Dendritic cell treated with granulocyte-macrophage colony-stimulating factor and Interleukin-4, amounts not matched to agents 40 ng/mL and 50 ng/mL, for 4 days (primary cell): ENCODE data around the gene MANEAL.

Source experiments
- H3K27ac Mint-ChIP-seq: one replicate; pipeline ENCODE4 v1.8.0; 2022; ENCODE audit warnings: mild to moderate bottlenecking, mixed read lengths
- H3K27me3 Mint-ChIP-seq: one replicate; pipeline ENCODE4 v1.8.0; 2022; ENCODE audit warnings: mild to moderate bottlenecking, mixed read lengths
- H3K36me3 Mint-ChIP-seq: one replicate; pipeline ENCODE4 v1.8.0; 2022; ENCODE audit warnings: low read depth, mixed read lengths
- H3K4me1 Mint-ChIP-seq: one replicate; pipeline ENCODE4 v1.8.0; 2022; ENCODE audit warnings: low read depth, mixed read lengths
- H3K4me3 Mint-ChIP-seq: one replicate; pipeline ENCODE4 v1.8.0; 2022; ENCODE audit warnings: mild to moderate bottlenecking, moderate library complexity, mixed read lengths
- H3K9me3 Mint-ChIP-seq: one replicate; pipeline ENCODE4 v1.8.0; 2022; ENCODE audit warnings: mixed read lengths
- intact Hi-C: fragments of 100-400 bp; cut with micrococcal nuclease; formaldehyde crosslinking; loops from one replicate; pipeline ENCODE4 v1.15.0; 2022

MANEAL gene

DNA sequence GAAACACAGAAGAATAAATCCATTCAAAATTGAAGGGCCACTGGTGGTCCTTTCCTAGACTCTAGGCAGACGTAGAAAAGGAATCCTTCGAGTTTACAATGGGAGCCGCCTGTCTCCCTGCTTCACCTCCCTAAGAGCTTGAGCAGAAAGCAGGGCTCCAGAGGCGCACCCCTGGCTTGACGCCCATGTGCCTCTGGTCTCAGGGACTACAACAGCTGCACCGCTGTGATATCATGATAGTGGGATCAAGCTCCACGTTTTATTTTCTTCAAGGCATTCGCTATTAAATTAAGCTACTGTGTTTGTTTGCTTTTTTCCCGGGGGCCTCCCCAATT lies 13.5 kb downstream of the MANEAL start:
- peak overlapping the region; percentile 85 for H3K4me3 Mint-ChIP-seq
- peaks cover 74% of the 10 kb centered on the region for H3K36me3 Mint-ChIP-seq
- peak overlapping the region; percentile 94 for H3K27ac Mint-ChIP-seq
- no peaks in the 10 kb centered on the region for H3K27me3 Mint-ChIP-seq
- intact Hi-C loops, result loop anchor here (5.0 to 10.0 kb wide), 2 partner anchors 188 to 210 kb away; partner anchors contain the start of genes GNL2 and SF3A3
- H3K4me1 Mint-ChIP-seq, result peaks cover 38% of the 10 kb centered on the region
- H3K9me3 Mint-ChIP-seq, result no peaks in the 10 kb centered on the region

DNA sequence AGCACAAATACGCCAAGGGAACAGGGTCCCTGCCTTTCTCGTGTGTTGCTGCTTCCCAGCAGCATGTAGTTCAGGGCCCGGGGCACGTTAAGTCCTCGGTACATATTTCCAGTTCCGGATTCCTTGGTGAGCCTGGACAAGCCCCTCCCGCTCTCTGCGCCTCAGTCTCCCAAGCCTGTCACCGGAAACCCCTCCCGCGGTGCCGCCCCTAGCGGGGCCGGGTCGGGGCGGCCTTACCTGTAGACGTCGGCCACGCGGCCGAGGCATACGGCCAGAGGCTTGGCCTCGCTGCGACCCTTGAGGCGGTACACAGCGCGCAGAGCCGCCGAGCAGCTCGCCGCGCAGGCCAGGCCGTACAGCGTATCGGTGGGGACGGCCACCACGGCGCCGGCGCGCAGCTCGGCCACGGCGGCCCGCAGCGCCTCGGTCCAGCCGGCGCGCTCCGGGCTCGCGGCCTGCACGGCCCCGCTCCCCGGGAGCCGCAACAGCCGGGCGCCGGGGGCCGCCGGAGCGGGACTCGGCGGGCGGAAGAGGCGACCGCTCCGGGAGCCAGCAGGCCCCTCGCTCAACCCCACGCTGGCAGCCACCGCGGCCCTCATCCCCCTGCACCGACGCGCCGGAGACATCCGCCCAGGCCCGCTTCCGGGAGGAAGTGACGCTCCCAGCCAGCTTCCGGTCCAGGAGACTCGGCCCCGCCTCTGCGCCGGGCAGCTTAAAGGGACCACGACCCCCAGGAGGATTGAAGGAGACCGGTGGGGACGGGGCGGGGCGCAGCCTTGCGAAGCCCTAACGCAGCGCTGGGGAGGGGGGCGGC lies 14.1 kb downstream of the MANEAL start, which contains the start of the genes C1orf122 and YRDC:
Gene C1orf122 (plus strand): TSS at position 236 of the 814 bp plus-strand sequence. CDS start 615 bp downstream, outside the sequence.
Gene YRDC (minus strand): TSS at position 654 of the 814 bp plus-strand sequence. CDS start 28 bp downstream, at position 626.
- H3K27me3 Mint-ChIP-seq, result no peaks in the 10 kb centered on the region
- H3K9me3 Mint-ChIP-seq, result no peaks in the 10 kb centered on the region
- H3K4me3 Mint-ChIP-seq, result peak within 1 kb of the TSS; percentile 85
- peaks cover 74% of the 10 kb centered on the region for H3K36me3 Mint-ChIP-seq
- H3K27ac Mint-ChIP-seq, result peak within 1 kb of the TSS; percentile 94
- intact Hi-C loops, result loop anchor here (2.0 to 10.0 kb wide), 3 partner anchors 51 to 210 kb away; partner anchors contain the start of genes GNL2, MTF1 and SF3A3
- peaks cover 44% of the 10 kb centered on the region for H3K4me1 Mint-ChIP-seq

DNA sequence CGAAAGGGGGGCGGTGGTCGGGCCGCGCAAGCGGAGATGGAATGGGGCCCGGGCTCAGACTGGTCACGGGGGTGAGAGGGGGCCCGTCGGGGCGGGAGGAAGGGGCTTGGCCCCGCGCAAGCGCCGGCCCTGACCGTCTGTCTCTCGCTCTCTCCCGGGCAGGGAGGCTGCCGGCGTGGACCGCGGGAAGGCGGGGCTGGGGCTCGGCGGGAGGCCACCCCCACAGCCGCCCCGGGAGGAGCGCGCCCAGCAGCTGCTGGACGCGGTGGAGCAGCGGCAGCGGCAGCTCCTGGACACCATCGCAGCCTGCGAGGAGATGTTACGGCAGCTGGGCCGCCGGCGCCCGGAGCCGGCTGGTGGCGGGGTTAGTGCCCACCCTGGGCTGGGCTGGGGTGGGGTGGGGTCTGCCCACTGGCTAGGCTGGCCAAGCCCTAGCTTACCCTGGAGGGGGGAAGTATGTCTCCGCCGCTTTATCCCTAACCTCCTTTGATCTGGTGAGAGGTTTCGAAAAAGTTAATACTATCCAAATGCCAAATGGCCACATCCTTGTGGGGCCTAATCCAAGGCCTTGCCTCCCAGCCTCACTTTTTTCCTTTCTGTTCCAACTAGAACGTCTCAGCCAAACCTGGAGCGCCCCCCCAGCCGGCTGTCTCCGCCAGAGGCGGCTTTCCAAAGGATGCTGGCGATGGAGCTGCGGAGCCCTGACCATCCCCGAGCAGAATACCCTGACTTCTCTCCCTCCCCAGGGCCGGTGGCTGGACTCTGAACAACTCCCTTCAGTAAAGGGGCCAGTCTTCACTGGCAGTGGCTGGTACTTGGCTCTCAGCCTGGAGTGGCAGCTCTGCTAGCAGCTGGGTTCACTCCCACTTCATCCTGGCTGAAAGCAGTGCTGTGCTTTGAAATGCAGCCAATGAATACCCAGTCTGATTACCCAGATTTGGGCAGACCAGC lies 15.0 kb downstream of the MANEAL start:
- H3K36me3 Mint-ChIP-seq, result peaks cover 68% of the 10 kb centered on the region
- H3K4me3 Mint-ChIP-seq, result peak overlapping the region; percentile 85

DNA sequence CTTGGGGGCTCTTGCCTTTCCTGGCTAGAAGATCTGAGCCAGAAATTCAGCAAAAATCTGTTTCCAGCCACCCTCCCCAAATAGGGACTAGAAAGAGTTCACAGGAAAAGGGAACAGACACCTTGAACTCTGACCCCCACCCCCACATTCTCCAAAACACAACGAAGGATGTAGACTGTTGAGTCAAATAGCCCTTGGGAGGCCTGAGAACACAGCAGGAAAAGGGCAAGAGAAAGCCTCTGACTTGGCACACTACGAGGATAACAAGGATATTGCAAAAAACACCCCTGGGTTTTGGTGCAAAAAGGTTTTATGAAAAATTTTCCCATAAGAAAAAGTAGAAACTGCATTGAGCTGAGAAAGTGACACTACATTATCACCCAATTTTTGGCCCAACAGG lies 16.3 kb downstream of the MANEAL start:
- intact Hi-C loops, result loop anchor here (2.0 to 10.0 kb wide), 4 partner anchors 49 to 213 kb away; partner anchors contain the start of genes CDCA8, GNL2, MTF1 and SF3A3
- peaks cover 67% of the 10 kb centered on the region for H3K36me3 Mint-ChIP-seq
- no peaks in the 10 kb centered on the region for H3K9me3 Mint-ChIP-seq
- no peaks in the 10 kb centered on the region for H3K27me3 Mint-ChIP-seq
- peaks cover 61% of the 10 kb centered on the region for H3K4me1 Mint-ChIP-seq
- H3K4me3 Mint-ChIP-seq, result peak overlapping the region; percentile 20
- H3K27ac Mint-ChIP-seq, result peak overlapping the region; percentile 94

More for the DNA sequence above, 15.0 kb downstream of the MANEAL start:
- intact Hi-C loops, result loop anchor here (2.0 to 10.0 kb wide), 3 partner anchors 50 to 211 kb away; partner anchors contain the start of genes GNL2, MTF1 and SF3A3
- Mint-ChIP-seq H3K4me1 (peaks cover 49% of the 10 kb centered on the region), H3K27me3 (no peaks in the 10 kb centered on the region), H3K27ac (peak overlapping the region; percentile 94), H3K9me3 (no peaks in the 10 kb centered on the region)

DNA sequence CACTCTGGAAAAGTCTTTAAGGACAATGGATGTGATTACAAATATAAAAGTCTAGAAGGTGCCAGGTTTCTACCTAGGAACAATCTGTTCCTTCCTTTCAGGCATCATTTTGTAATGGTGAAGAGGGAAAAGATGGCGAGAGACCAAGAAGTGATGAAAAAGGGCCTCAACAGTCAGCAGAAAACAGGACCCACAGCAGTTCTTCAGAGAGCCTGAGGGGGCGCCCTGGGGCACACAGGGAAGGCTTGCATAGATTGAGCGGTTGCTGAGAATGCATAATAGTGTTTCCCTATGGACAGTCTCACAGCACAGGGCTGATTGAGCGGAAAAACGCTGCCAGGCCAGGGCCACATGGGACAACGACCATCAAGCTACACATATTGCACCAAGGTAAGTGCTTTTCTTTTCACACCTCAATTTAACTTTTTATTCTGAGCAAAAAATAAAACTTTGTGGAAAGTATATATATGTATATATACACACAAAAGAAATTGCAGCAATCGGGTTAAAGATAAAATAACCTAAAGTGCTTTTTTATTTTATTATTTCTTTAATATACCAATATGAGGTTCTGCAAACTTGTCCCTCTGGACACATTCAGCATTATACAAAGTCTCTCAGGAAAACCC lies 17.5 kb downstream of the MANEAL start:
- Mint-ChIP-seq H3K4me3 (peak overlapping the region; percentile 13), H3K27me3 (no peaks in the 10 kb centered on the region), H3K9me3 (no peaks in the 10 kb centered on the region), H3K4me1 (peaks cover 61% of the 10 kb centered on the region), H3K36me3 (peaks cover 67% of the 10 kb centered on the region), H3K27ac (peak overlapping the region; percentile 94)
- intact Hi-C loops, result loop anchor here (5.0 kb wide), 1 partner anchor 119 kb away; the partner anchor contains the start of gene CDCA8

DNA sequence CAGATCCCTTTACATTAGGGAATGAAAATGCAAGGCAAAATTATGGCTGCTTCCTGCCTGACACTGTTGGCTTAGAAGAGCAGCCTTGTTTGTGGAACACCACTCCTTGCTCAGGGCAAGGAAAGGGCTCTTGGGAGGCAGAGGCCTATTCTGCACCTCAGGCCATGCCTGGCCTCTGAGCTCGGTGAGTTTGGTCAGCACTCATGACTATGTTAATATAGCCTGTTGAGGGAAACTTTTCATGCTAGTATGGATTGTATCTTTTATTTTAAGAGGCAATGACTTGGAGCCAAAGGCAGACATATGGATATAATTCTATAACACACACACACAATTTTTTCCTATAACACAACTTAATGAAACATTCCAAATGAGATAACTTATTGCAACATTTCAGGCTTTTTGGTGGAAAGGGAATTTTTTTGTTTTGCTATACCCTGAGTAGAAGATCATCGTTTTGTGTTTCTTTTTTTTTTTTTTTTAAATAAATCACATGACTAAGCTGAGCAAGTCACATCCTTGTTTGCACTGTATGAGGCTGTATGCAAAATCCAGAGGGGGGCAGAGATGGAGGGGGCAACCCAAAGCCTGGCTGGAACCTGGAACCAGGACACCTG lies 20.0 kb downstream of the MANEAL start:
- H3K4me3 Mint-ChIP-seq, result no peak overlapping the region
- H3K27me3 Mint-ChIP-seq, result no peaks in the 10 kb centered on the region
- intact Hi-C loops, result loop anchor here (5.0 kb wide), 1 partner anchor 121 kb away; the partner anchor contains the start of gene CDCA8
- peaks cover 70% of the 10 kb centered on the region for H3K36me3 Mint-ChIP-seq
- H3K27ac Mint-ChIP-seq, result no peak overlapping the region
- no peaks in the 10 kb centered on the region for H3K9me3 Mint-ChIP-seq
- H3K4me1 Mint-ChIP-seq, result peaks cover 55% of the 10 kb centered on the region

DNA sequence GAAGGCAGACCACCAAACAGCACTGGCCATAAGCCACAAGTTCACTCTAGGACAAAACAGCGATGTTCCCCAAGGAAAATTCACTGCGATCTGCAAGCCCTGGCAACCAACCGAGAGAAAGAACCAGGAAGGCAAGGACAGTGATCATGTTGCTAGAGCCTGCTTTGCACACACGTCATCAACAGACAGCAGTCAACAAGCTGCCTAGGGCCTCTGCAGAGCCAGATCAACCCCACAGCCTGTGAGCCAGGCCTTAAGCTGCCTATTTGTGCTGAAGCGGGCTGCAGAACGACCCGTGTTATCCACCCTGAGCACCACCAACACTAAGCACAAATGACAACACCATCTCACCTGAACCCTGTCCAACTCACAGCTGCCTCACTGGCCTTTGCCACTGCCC lies 20.6 kb downstream of the MANEAL start:
- no peaks in the 10 kb centered on the region for H3K9me3 Mint-ChIP-seq

DNA sequence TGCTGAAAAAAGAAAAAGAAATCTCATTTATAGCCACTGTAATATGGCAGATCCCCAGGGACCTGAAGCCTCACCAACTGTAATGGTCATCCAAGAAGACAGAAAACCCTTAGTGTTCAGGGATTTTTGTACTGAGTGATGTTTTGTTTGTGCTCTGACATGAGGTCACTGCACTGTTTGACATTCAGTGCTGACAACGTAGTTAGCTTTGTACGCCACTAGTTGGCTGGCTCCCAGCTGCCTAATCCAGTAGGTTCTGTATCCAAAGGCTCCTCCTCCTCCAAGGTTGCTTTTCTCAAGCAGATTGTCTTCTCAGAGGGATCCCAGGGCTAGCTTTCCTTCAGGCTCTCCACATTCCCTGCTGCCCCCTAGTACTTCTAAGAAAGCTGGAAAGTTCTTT lies 23.8 kb downstream of the MANEAL start:
- Mint-ChIP-seq H3K4me1 (peaks cover 40% of the 10 kb centered on the region), H3K27ac (no peak overlapping the region), H3K27me3 (no peaks in the 10 kb centered on the region), H3K4me3 (no peak overlapping the region), H3K36me3 (peaks cover 80% of the 10 kb centered on the region), H3K9me3 (no peaks in the 10 kb centered on the region)
- intact Hi-C loops, result no loop called here

More for the DNA sequence above, 20.6 kb downstream of the MANEAL start:
- Mint-ChIP-seq H3K36me3 (peaks cover 69% of the 10 kb centered on the region), H3K27ac (no peak overlapping the region), H3K4me3 (no peak overlapping the region), H3K27me3 (no peaks in the 10 kb centered on the region), H3K4me1 (peaks cover 49% of the 10 kb centered on the region)
- intact Hi-C loops, result loop anchor here (5.0 kb wide), 1 partner anchor 122 kb away; the partner anchor contains the start of gene CDCA8

DNA sequence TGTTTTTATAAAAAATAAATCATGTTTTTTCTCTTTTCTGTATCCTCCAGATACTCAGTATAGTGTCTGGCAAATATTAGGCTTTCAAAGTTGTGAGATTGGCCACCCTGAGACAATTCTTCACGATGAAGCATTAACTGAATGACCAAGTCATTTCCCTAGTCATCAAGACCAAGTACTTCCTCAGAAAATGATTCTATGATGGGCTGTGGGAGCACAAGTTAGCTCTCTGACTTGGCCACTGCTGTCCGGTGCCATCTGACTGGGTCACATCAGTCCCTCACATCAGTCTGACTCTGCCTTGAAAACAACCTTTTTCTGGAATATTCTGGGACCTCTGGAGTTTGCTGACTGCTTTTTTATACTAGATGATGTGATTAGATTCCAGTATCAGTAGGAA lies 27.8 kb downstream of the MANEAL start:
- H3K27me3 Mint-ChIP-seq, result no peaks in the 10 kb centered on the region
- H3K36me3 Mint-ChIP-seq, result peaks cover 64% of the 10 kb centered on the region
- no peak overlapping the region for H3K4me3 Mint-ChIP-seq
- H3K9me3 Mint-ChIP-seq, result no peaks in the 10 kb centered on the region
- H3K4me1 Mint-ChIP-seq, result peaks cover 50% of the 10 kb centered on the region
- no peak overlapping the region for H3K27ac Mint-ChIP-seq
- intact Hi-C loops, result no loop called here

DNA sequence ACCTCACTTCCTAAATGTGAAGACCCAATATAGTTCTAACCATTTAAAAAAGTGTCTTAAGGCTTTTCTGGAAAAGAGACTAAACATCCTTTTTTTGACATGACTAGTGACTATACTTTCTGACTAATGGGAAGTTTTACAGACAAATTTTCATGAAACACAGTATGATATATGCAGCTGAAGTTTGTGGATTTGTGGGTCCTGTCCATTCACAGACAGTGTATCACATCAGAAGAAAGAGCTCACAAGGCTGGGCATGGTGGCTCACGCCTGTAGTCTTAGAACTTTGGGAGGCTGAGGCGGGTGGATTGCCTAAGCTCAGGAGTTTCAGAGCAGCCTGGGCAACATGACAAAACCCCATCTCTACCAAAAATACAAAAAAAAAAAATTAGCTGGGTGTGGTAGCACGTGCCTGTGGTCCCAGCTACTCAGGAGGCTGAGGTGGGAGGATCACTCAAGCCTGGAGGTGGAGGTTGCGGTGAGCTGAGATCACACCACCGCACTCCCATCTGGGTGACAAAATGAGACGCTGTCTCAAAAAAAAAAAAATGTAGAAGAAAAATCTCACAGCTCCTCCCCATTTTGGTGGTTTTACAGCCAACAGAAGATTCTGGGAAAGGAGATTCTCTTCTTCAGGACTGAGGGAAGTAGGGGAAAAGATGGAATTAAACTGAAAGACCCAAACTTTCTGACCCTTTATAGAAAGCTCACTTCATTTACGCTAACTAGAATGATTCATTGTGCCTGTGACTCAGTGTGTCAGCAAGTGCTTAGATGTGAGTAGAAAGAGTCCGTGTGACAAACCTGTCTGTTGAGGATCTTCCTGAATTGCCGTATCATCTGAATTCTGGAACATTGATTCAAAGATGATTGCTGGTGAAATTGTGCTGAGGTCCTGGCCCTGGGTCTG lies 29.5 kb downstream of the MANEAL start:
- H3K4me3 Mint-ChIP-seq, result no peak overlapping the region
- intact Hi-C loops, result no loop called here
- peaks cover 61% of the 10 kb centered on the region for H3K36me3 Mint-ChIP-seq
- peaks cover 50% of the 10 kb centered on the region for H3K4me1 Mint-ChIP-seq
- no peaks in the 10 kb centered on the region for H3K9me3 Mint-ChIP-seq
- H3K27ac Mint-ChIP-seq, result no peak overlapping the region
- H3K27me3 Mint-ChIP-seq, result no peaks in the 10 kb centered on the region

DNA sequence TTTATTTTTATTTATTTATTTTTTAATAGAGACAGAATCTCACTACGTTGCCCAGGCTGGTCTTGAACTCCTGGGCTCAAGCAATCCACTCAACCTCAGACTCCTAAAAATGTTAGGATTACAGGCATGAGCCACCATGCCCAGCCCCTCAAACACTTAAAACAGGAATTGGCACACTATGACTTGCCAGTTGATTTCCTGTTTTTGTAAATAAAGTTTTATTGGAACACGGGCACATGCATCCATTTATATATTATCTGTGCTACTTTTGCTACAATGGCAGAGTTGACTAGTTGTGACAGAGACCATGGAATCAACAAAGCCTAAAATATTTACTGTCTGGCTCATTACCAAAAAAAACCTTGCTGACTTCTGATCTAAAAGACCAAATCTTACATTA lies 30.4 kb downstream of the MANEAL start:
- intact Hi-C loops, result no loop called here
- H3K4me3 Mint-ChIP-seq, result no peak overlapping the region
- no peak overlapping the region for H3K27ac Mint-ChIP-seq
- H3K36me3 Mint-ChIP-seq, result peaks cover 60% of the 10 kb centered on the region
- H3K27me3 Mint-ChIP-seq, result no peaks in the 10 kb centered on the region
- no peaks in the 10 kb centered on the region for H3K9me3 Mint-ChIP-seq
- peaks cover 50% of the 10 kb centered on the region for H3K4me1 Mint-ChIP-seq

DNA sequence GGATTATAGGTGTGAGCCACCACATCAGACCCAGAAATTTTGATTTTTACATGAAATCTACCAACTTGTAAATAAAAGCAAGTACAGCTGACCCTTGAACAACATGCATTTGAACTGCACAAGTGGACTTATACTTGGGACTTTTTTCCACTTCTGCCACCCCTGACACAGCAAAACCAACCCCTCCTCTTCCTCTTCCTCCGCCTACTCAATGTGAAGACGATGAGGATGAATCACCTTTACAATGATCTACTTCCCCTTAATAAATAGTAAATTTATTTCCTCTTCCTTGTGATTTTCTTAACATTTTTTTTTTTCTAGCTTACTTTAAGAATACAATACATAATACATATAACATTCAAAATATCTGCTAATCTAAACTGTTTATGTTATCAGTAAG lies 31.9 kb downstream of the MANEAL start:
- Mint-ChIP-seq H3K9me3 (no peaks in the 10 kb centered on the region), H3K27ac (no peak overlapping the region), H3K36me3 (peaks cover 66% of the 10 kb centered on the region), H3K27me3 (no peaks in the 10 kb centered on the region), H3K4me1 (peaks cover 44% of the 10 kb centered on the region), H3K4me3 (no peak overlapping the region)
- intact Hi-C loops, result no loop called here
